DOHH2 (cell line): ENCODE measurements around the gene CDC42BPA.

Source experiments
- H3F3A ChIP-seq: fragments of 200-600 bp; sonication (generic), shearing (Covaris generic); 2 replicates; pipeline ENCODE4 v1.6.0; 2016; ENCODE audit warnings: antibody characterized with exemption, mild to moderate bottlenecking; ENCODE audit not compliant: control insufficient read depth, insufficient read depth
- H3K27ac ChIP-seq: fragments of 200-600 bp; sonication (generic); 2 replicates; pipeline ENCODE4 v1.5.1; 2014; ENCODE audit warnings: low read depth, mild to moderate bottlenecking, low read length, moderate library complexity
- H3K27me3 ChIP-seq: fragments of 200-600 bp; sonication (generic); 2 replicates; pipeline ENCODE4 v1.6.1; 2014; ENCODE audit warnings: mild to moderate bottlenecking, low read length, mixed read lengths; ENCODE audit not compliant: control insufficient read depth
- H3K36me3 ChIP-seq: fragments of 200-600 bp; sonication (generic); 2 replicates; pipeline ENCODE4 v1.6.1; 2014; ENCODE audit warnings: mild to moderate bottlenecking, low read length, moderate library complexity, mixed read lengths; ENCODE audit not compliant: control insufficient read depth
- H3K4me1 ChIP-seq: fragments of 200-600 bp; sonication (generic); 2 replicates; pipeline ENCODE4 v1.6.1; 2014; ENCODE audit warnings: mild to moderate bottlenecking, low read length, mixed read lengths; ENCODE audit not compliant: control insufficient read depth
- H3K4me2 ChIP-seq: fragments of 200-600 bp; sonication (generic); 2 replicates; pipeline ENCODE4 v1.6.0; 2014; ENCODE audit warnings: mild to moderate bottlenecking, low read length, moderate library complexity
- H3K4me3 ChIP-seq: fragments of 200-600 bp; sonication (generic); 2 replicates; pipeline ENCODE4 v1.5.1; 2014; ENCODE audit warnings: mild to moderate bottlenecking, low read length, mixed read lengths
- H3K79me2 ChIP-seq: fragments of 200-600 bp; sonication (generic); 2 replicates; pipeline ENCODE4 v1.6.1; 2014; ENCODE audit warnings: mild to moderate bottlenecking, low read length, mixed read lengths; ENCODE audit not compliant: control insufficient read depth
- H3K9me2 ChIP-seq: fragments of 200-600 bp; sonication (generic); replicated peaks from 2 replicates; pipeline ENCODE4 v1.6.1; 2014; ENCODE audit warnings: mild to moderate bottlenecking, low read length, mixed read lengths; ENCODE audit not compliant: control insufficient read depth
- H3K9me3 ChIP-seq: fragments of 200-600 bp; sonication (generic); 2 replicates; pipeline ENCODE4 v1.6.1; 2014; ENCODE audit warnings: antibody characterized with exemption, low read length, mixed read lengths; ENCODE audit not compliant: control insufficient read depth, insufficient read depth
- H4K20me1 ChIP-seq: fragments of 200-600 bp; sonication (generic); 2 replicates; pipeline ENCODE4 v1.6.0; 2014; ENCODE audit warnings: low read depth, mild to moderate bottlenecking, antibody characterized with exemption, low read length, moderate library complexity; ENCODE audit not compliant: control insufficient read depth, insufficient read depth
- EZH2phosphoT487 ChIP-seq: fragments of 200-600 bp; sonication (generic); IDR thresholded peaks from 2 replicates; pipeline ENCODE4 v1.6.1; 2017; ENCODE audit warnings: borderline replicate concordance, mild to moderate bottlenecking, antibody characterized with exemption, low read length, moderate library complexity, mixed read lengths
- TF ChIP-seq, protein P1 (sequence below): fragments of 200-600 bp; sonication (generic); IDR thresholded peaks from one replicate; pipeline ENCODE4 v1.5.1; 2014; ENCODE audit warnings: antibody characterized with exemption, mild to moderate bottlenecking, low read depth, low read length; ENCODE audit not compliant: poor library complexity, severe bottlenecking

CDC42BPA gene

DNA sequence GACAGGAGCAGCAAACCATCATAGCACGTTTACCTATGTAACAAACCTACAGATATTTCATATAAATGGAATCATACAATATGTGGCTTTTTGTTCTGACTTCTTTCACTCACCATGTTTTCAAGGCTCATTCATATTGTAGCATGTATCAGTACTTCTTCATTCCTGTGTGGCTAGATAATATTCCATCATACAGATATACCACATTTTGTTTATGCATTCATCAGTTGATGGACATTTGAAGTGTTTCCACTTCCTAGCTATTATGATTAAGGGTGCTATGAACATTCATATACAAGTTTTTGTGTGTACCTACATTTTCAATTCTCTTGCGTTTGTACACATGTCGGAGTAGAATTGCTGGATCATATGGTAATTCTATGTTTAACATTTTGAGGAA is 90.1 kb downstream of the CDC42BPA start:
- no peaks in the 10 kb centered on the region for H3F3A ChIP-seq
- H3K79me2 ChIP-seq, result no peaks in the 10 kb centered on the region
- no peaks in the 10 kb centered on the region for H3K9me3 ChIP-seq
- H3K27me3 ChIP-seq, result peaks cover 4% of the 10 kb centered on the region
- no peaks in the 10 kb centered on the region for H3K4me1 ChIP-seq
- no peak for TF ChIP-seq EZH2phosphoT487
- TF ChIP-seq, protein P1, sequence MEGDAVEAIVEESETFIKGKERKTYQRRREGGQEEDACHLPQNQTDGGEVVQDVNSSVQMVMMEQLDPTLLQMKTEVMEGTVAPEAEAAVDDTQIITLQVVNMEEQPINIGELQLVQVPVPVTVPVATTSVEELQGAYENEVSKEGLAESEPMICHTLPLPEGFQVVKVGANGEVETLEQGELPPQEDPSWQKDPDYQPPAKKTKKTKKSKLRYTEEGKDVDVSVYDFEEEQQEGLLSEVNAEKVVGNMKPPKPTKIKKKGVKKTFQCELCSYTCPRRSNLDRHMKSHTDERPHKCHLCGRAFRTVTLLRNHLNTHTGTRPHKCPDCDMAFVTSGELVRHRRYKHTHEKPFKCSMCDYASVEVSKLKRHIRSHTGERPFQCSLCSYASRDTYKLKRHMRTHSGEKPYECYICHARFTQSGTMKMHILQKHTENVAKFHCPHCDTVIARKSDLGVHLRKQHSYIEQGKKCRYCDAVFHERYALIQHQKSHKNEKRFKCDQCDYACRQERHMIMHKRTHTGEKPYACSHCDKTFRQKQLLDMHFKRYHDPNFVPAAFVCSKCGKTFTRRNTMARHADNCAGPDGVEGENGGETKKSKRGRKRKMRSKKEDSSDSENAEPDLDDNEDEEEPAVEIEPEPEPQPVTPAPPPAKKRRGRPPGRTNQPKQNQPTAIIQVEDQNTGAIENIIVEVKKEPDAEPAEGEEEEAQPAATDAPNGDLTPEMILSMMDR, result no peak
- H3K36me3 ChIP-seq, result no peaks in the 10 kb centered on the region
- no peak overlapping the region for H3K4me3 ChIP-seq
- no peaks in the 10 kb centered on the region for H3K9me2 ChIP-seq
- no peak overlapping the region for H3K4me2 ChIP-seq
- H4K20me1 ChIP-seq, result no peaks in the 10 kb centered on the region
- no peak overlapping the region for H3K27ac ChIP-seq

DNA sequence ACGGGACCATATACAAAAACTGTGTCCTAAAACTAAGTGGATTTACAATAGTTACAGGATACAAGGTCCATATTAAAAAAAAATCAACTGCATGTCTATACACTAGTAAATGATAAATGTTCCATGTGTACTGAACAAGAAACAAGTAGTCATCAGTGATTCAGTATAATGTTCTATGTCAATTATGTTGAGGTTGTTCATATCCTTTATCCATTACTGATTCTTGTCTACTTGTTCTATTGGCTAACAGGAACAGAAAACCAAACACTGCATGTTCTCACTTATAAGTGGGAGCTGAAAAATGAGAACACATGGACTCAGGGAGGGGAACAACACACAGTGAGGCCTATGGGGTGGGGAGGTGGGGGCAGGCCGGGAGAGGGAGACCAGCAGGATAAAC is 90.5 kb downstream of the CDC42BPA start:
- no peaks in the 10 kb centered on the region for H3K4me1 ChIP-seq
- H4K20me1 ChIP-seq, result no peaks in the 10 kb centered on the region
- no peak overlapping the region for H3K27ac ChIP-seq
- H3K9me2 ChIP-seq, result no peaks in the 10 kb centered on the region
- no peaks in the 10 kb centered on the region for H3K36me3 ChIP-seq
- H3K4me3 ChIP-seq, result no peak overlapping the region
- H3K4me2 ChIP-seq, result no peak overlapping the region
- H3K27me3 ChIP-seq, result peaks cover 4% of the 10 kb centered on the region
- H3F3A ChIP-seq, result no peaks in the 10 kb centered on the region
- no peaks in the 10 kb centered on the region for H3K79me2 ChIP-seq
- TF ChIP-seq, protein P1, result no peak
- no peak for TF ChIP-seq EZH2phosphoT487
- no peaks in the 10 kb centered on the region for H3K9me3 ChIP-seq

DNA sequence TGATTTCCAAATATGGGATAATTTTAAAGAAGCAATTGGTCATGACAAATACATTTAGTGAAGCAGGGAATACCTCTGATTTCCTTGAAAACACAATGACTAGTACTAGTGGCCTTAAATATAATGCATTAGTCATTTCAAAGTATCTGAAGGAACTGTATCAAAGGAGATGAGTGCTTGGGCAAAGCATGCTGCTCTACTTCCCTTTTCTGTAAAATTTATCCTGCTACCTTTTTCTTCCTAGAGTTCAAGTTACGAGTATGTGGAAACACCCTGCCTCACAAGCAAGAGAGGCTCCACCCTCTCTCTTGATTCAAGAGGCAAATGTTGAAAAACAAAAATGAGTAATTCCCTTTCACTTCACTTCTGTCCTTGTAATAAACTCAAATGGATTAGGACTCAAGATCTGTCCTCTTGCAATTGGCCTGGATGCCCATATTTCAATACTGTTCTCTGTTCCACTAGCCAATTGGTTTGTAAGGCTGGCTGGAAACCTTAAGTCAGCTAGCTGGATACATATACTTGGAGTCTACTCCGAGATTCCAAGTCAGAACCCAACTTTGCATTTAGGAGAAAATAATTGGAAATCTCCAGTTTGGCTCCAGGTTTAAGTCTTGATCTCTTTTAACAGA is 92.5 kb downstream of the CDC42BPA start:
- Histone ChIP-seq H4K20me1 (no peaks in the 10 kb centered on the region), H3K4me1 (no peaks in the 10 kb centered on the region), H3F3A (no peaks in the 10 kb centered on the region), H3K9me2 (no peaks in the 10 kb centered on the region), H3K79me2 (no peaks in the 10 kb centered on the region), H3K4me3 (no peak overlapping the region), H3K36me3 (no peaks in the 10 kb centered on the region), H3K27ac (no peak overlapping the region), H3K9me3 (no peaks in the 10 kb centered on the region), H3K4me2 (no peak overlapping the region), H3K27me3 (peaks cover 4% of the 10 kb centered on the region)
- TF ChIP-seq EZH2phosphoT487, result no peak
- TF ChIP-seq, protein P1, result no peak
